Astrocyte (in vitro differentiated cells and primary cell): ENCODE measurements around the gene ZNF488. TPM values are rescaled to one million over a fixed set of nuclear protein-coding genes. Genes with fewer than 3 reads are reported as not detected.

Experiments used
- DNase-seq: peaks from one replicate; pipeline ENCODE4 v3.0.0-alpha.2; 2010; ENCODE audit warnings: low read depth
- FAIRE-seq: peaks from 2 replicates; lab custom pipeline; 2011; peaks lifted over from hg19 to GRCh38; lab: Jason Lieb, UNC
- H2AFZ ChIP-seq: 2 replicates; pipeline ENCODE4 v1.6.0; 2012; ENCODE audit warnings: low read depth, low read length, inconsistent platforms
- H3K27ac ChIP-seq: 2 replicates; pipeline ENCODE4 v1.5.1; 2011; ENCODE audit warnings: low read depth, low read length, inconsistent platforms
- H3K27me3 ChIP-seq: 2 replicates; pipeline ENCODE4 v1.6.0; 2011; ENCODE audit warnings: low read length, inconsistent platforms; ENCODE audit not compliant: insufficient read depth
- H3K36me3 ChIP-seq: 2 replicates; pipeline ENCODE4 v1.5.1; 2011; ENCODE audit warnings: low read length, inconsistent platforms; ENCODE audit not compliant: insufficient read depth
- H3K4me1 ChIP-seq: 2 replicates; pipeline ENCODE4 v1.5.1; 2011; ENCODE audit warnings: low read length, inconsistent platforms; ENCODE audit not compliant: insufficient read depth
- H3K4me2 ChIP-seq: 2 replicates; pipeline ENCODE4 v1.6.0; 2012; ENCODE audit warnings: low read length, inconsistent platforms
- H3K4me3 ChIP-seq: 2 replicates; pipeline ENCODE4 v1.5.1; 2011; ENCODE audit warnings: low read depth, mild to moderate bottlenecking, low read length, inconsistent platforms; ENCODE audit not compliant: insufficient read depth
- H3K79me2 ChIP-seq: 2 replicates; pipeline ENCODE4 v1.6.0; 2012; ENCODE audit warnings: mild to moderate bottlenecking, low read length, inconsistent platforms; ENCODE audit not compliant: insufficient read depth
- H3K9ac ChIP-seq: 2 replicates; pipeline ENCODE4 v1.6.0; 2012; ENCODE audit warnings: mild to moderate bottlenecking, low read length, inconsistent platforms
- H3K9me3 ChIP-seq: 2 replicates; pipeline ENCODE4 v1.5.1; 2012; ENCODE audit warnings: low read depth, mild to moderate bottlenecking, low read length, inconsistent platforms; ENCODE audit not compliant: insufficient read depth
- H4K20me1 ChIP-seq: 2 replicates; pipeline ENCODE4 v1.6.0; 2012; ENCODE audit warnings: low read length, inconsistent platforms; ENCODE audit not compliant: insufficient read depth
- H3K27ac Mint-ChIP-seq: one replicate; pipeline ENCODE4 v1.8.0; 2021; ENCODE audit warnings: mild to moderate bottlenecking, mixed read lengths; ENCODE audit not compliant: unreplicated experiment
- H3K27me3 Mint-ChIP-seq: one replicate; pipeline ENCODE4 v1.8.0; 2021; ENCODE audit warnings: low read depth, mixed read lengths; ENCODE audit not compliant: unreplicated experiment
- H3K36me3 Mint-ChIP-seq: one replicate; pipeline ENCODE4 v1.8.0; 2021; ENCODE audit warnings: low read depth, mixed read lengths; ENCODE audit not compliant: unreplicated experiment
- H3K4me1 Mint-ChIP-seq: one replicate; pipeline ENCODE4 v1.8.0; 2021; ENCODE audit warnings: low read depth, mixed read lengths; ENCODE audit not compliant: unreplicated experiment
- H3K4me3 Mint-ChIP-seq: one replicate; pipeline ENCODE4 v1.8.0; 2021; ENCODE audit warnings: mild to moderate bottlenecking, moderate library complexity, mixed read lengths; ENCODE audit not compliant: unreplicated experiment
- H3K9me3 Mint-ChIP-seq: one replicate; pipeline ENCODE4 v1.8.0; 2021; ENCODE audit warnings: mild to moderate bottlenecking, mixed read lengths; ENCODE audit not compliant: unreplicated experiment
- EZH2 ChIP-seq: IDR thresholded peaks from 2 replicates; pipeline ENCODE4 v1.6.1; 2012; ENCODE audit warnings: mild to moderate bottlenecking, low read length, inconsistent platforms; ENCODE audit not compliant: insufficient read depth
- total RNA-seq: library from RNA; stranded (reverse); gene quantifications from 2 replicates; pipeline ENCODE4 v1.2.1, GENCODE V29; 2021
- TF ChIP-seq, protein P1 (sequence below): IDR thresholded peaks from 2 replicates; pipeline ENCODE4 v1.5.1; 2011; ENCODE audit warnings: low read depth, mild to moderate bottlenecking, inconsistent platforms, low read length, moderate library complexity; ENCODE audit not compliant: insufficient read depth

Gene ZNF488
- total RNA-seq, 1 donor from 2014 or later = 1.4 TPM

DNA sequence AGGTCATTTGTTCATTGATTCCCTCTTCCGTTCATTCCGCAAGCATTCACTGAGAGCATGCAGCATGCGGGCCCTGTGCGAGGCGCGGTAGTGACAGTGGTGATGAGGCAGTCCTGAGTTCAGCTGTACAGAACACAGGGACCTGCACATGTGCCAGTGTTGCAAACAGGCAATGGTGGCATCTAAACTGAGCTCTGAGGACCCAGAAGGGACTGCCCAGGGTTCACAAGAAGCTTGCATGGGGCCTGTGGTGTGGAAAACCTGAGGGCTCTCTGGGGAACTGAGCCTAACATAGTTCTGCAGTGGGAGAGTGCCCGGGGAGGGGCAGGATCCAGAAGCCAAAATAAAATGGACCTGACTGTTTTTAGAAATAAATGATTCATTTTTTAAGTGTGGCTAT is 13.2 kb downstream of the ZNF488 start:
- Histone ChIP-seq H4K20me1 (no peaks in the 10 kb centered on the region), H2AFZ (no peak overlapping the region), H3K9ac (no peak overlapping the region), H3K4me1 (no peaks in the 10 kb centered on the region), H3K4me2 (no peak overlapping the region), H3K9me3 (no peaks in the 10 kb centered on the region), H3K79me2 (no peaks in the 10 kb centered on the region), H3K27ac (no peak overlapping the region), H3K4me3 (no peak overlapping the region), H3K36me3 (no peaks in the 10 kb centered on the region), H3K27me3 (no peaks in the 10 kb centered on the region)
- DNase-seq = no peak
- FAIRE-seq = no peak
- Mint-ChIP-seq H3K9me3 (peaks cover 7% of the 10 kb centered on the region), H3K27ac (no peak overlapping the region), H3K4me3 (no peak overlapping the region), H3K36me3 (peaks cover 3% of the 10 kb centered on the region), H3K4me1 (peaks cover 2% of the 10 kb centered on the region), H3K27me3 (peaks cover 37% of the 10 kb centered on the region)
- TF ChIP-seq, protein P1, sequence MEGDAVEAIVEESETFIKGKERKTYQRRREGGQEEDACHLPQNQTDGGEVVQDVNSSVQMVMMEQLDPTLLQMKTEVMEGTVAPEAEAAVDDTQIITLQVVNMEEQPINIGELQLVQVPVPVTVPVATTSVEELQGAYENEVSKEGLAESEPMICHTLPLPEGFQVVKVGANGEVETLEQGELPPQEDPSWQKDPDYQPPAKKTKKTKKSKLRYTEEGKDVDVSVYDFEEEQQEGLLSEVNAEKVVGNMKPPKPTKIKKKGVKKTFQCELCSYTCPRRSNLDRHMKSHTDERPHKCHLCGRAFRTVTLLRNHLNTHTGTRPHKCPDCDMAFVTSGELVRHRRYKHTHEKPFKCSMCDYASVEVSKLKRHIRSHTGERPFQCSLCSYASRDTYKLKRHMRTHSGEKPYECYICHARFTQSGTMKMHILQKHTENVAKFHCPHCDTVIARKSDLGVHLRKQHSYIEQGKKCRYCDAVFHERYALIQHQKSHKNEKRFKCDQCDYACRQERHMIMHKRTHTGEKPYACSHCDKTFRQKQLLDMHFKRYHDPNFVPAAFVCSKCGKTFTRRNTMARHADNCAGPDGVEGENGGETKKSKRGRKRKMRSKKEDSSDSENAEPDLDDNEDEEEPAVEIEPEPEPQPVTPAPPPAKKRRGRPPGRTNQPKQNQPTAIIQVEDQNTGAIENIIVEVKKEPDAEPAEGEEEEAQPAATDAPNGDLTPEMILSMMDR = no peak
- TF ChIP-seq EZH2 = no peak

- no peak overlapping the region for H2AFZ ChIP-seq
- Mint-ChIP-seq H3K36me3 (peaks cover 3% of the 10 kb centered on the region), H3K27ac (no peak overlapping the region), H3K4me1 (peaks cover 1% of the 10 kb centered on the region), H3K4me3 (no peak overlapping the region), H3K27me3 (peaks cover 44% of the 10 kb centered on the region), H3K9me3 (peaks cover 7% of the 10 kb centered on the region)
- no peaks in the 10 kb centered on the region for H3K36me3 ChIP-seq
- no peak for TF ChIP-seq EZH2
- TF ChIP-seq, protein P1 = no peak
- H3K79me2 ChIP-seq = no peaks in the 10 kb centered on the region
- H3K4me2 ChIP-seq = no peak overlapping the region
- H3K9me3 ChIP-seq = no peaks in the 10 kb centered on the region
- no peak for DNase-seq
- H3K9ac ChIP-seq = no peak overlapping the region
- no peaks in the 10 kb centered on the region for H3K27me3 ChIP-seq
- H3K4me1 ChIP-seq = no peaks in the 10 kb centered on the region
- no peak overlapping the region for H3K4me3 ChIP-seq
- no peaks in the 10 kb centered on the region for H4K20me1 ChIP-seq
- no peak overlapping the region for H3K27ac ChIP-seq
- no peak for FAIRE-seq
Observed at GRCh38 chr10:47370015-47370767, 13.9 kb downstream of the ZNF488 start.

- FAIRE-seq = no peak
- Mint-ChIP-seq H3K36me3 (peaks cover 3% of the 10 kb centered on the region), H3K27ac (no peak overlapping the region), H3K27me3 (peaks cover 46% of the 10 kb centered on the region), H3K9me3 (peaks cover 7% of the 10 kb centered on the region), H3K4me1 (no peaks in the 10 kb centered on the region), H3K4me3 (no peak overlapping the region)
- no peak for DNase-seq
- Histone ChIP-seq H3K9ac (no peak overlapping the region), H3K79me2 (no peaks in the 10 kb centered on the region), H3K27me3 (no peaks in the 10 kb centered on the region), H3K36me3 (no peaks in the 10 kb centered on the region), H3K4me2 (no peak overlapping the region), H3K4me3 (no peak overlapping the region), H3K27ac (no peak overlapping the region), H2AFZ (no peak overlapping the region), H3K9me3 (no peaks in the 10 kb centered on the region), H4K20me1 (no peaks in the 10 kb centered on the region), H3K4me1 (no peaks in the 10 kb centered on the region)
- no peak for TF ChIP-seq EZH2
- TF ChIP-seq, protein P1 = no peak
Observed at GRCh38 chr10:47369251-47369894, 14.7 kb downstream of the ZNF488 start.
